ENCODE results near the gene PTPRD. TPM values are rescaled to one million over a fixed set of nuclear protein-coding genes. Genes with fewer than 3 reads are reported as not detected.

PTPRD gene
- polyA plus RNA-seq, 3 donors, result 106 to 122 (median 110) TPM

GRCh38 chr9:8684978-8685708 is 1927.7 kb downstream of the PTPRD start:
- no peak for DNase-seq

- no peak for DNase-seq
Observed at GRCh38 chr9:8683496-8683895, 1929.3 kb downstream of the PTPRD start.

- no peak for DNase-seq
Observed at GRCh38 chr9:8680658-8681057, 1932.1 kb downstream of the PTPRD start.

GRCh38 chr9:8680157-8680556 is 1932.6 kb downstream of the PTPRD start:
- no peak for DNase-seq

GRCh38 chr9:8679371-8679822 is 1933.4 kb downstream of the PTPRD start:
- DNase-seq, result no peak

GRCh38 chr9:8677741-8678140 is 1935.1 kb downstream of the PTPRD start:
- no peak for DNase-seq

GRCh38 chr9:8674536-8674935 is 1938.3 kb downstream of the PTPRD start:
- peak; percentile 9 for DNase-seq

GRCh38 chr9:8673830-8674229 is 1939.0 kb downstream of the PTPRD start:
- DNase-seq, result no peak

GRCh38 chr9:8670751-8671150 is 1942.1 kb downstream of the PTPRD start:
- DNase-seq, result no peak

GRCh38 chr9:8668751-8669150 is 1944.1 kb downstream of the PTPRD start:
- DNase-seq, result no peak

GRCh38 chr9:8668231-8668630 is 1944.6 kb downstream of the PTPRD start:
- DNase-seq, result no peak

- DNase-seq, result no peak
Observed at GRCh38 chr9:8666060-8666459, 1946.7 kb downstream of the PTPRD start.

GRCh38 chr9:8660383-8660782 is 1952.4 kb downstream of the PTPRD start:
- peak; percentile 55 for DNase-seq

GRCh38 chr9:8659108-8659507 is 1953.7 kb downstream of the PTPRD start:
- no peak for DNase-seq

- no peak for DNase-seq
Observed at GRCh38 chr9:8655071-8655470, 1957.7 kb downstream of the PTPRD start.

- no peak for DNase-seq
Observed at GRCh38 chr9:8653855-8654254, 1958.9 kb downstream of the PTPRD start.

GRCh38 chr9:8653111-8653510 is 1959.7 kb downstream of the PTPRD start:
- no peak for DNase-seq

GRCh38 chr9:8652255-8652654 is 1960.5 kb downstream of the PTPRD start:
- no peak for DNase-seq

GRCh38 chr9:8651846-8652215 is 1961.0 kb downstream of the PTPRD start:
- no peak for DNase-seq

- DNase-seq, result no peak
Observed at GRCh38 chr9:8651070-8651845, 1961.5 kb downstream of the PTPRD start.

- DNase-seq, result no peak
Observed at GRCh38 chr9:8649807-8650206, 1963.0 kb downstream of the PTPRD start.

- DNase-seq, result no peak
Observed at GRCh38 chr9:8649160-8649559, 1963.6 kb downstream of the PTPRD start.

GRCh38 chr9:8648271-8648845 is 1964.4 kb downstream of the PTPRD start:
- no peak for DNase-seq

All from renal pelvis (tissue), 4 donors.